ENCODE data around the gene TEDC1. TPM values are rescaled to one million over a fixed set of nuclear protein-coding genes. Genes with fewer than 3 reads are reported as not detected.

TEDC1 gene
- total and polyA plus RNA-seq, 2 donors from 2014 or later, result 6.9 to 13.2 TPM

GRCh38 chr14:105532735-105533141 lies 41.7 kb downstream of the TEDC1 start:
- no peaks in the 10 kb centered on the region for H3K27me3 ChIP-seq (ENCODE audit: control insufficient read depth, insufficient read depth, low read length)
- no peak overlapping the region for H3K4me3 ChIP-seq (ENCODE audit: low read length in 3 of 3)
- DNase-seq, result peak in 4 of 5 donors; percentile 38 to 69 (median 58)

DNA sequence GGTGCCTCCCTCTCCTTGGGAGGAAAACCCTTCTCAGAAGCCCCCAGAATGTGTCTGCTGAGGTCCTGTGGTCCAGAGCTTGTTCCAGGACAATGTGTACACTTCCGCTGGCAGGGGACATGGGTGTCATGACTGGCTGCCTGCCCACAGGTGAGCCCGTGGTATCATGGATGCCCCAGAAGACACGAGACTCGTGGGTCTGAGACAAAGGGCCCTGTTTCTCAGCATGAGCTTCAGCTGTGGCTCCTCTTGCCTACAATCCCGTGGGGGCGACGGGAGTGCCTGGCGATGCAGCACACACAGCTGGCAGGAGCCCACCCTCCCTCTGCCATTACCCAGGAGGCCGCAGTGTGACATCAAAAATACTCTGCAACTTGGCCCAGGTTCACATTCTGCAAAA lies 42.3 kb downstream of the TEDC1 start:
- Histone ChIP-seq H3K27ac (ENCODE audit: low read depth in 2 of 2, low read length in 2 of 2) (no peak overlapping the region), H3K9me3 (ENCODE audit: control insufficient read depth in 2 of 3, insufficient read depth in 1 of 3, low read length in 3 of 3) (no peaks in the 10 kb centered on the region), H3K4me3 (ENCODE audit: low read length in 3 of 3) (no peak overlapping the region), H3K36me3 (ENCODE audit: control insufficient read depth in 2 of 3, insufficient read depth in 3 of 3, low read length in 3 of 3) (no peaks in the 10 kb centered on the region), H3K4me1 (ENCODE audit: control insufficient read depth in 2 of 3, insufficient read depth in 2 of 3, low read depth in 1 of 3, low read length in 3 of 3) (peaks cover 0 to 8% (median 0%) of the 10 kb centered on the region in 3 donors), H3K27me3 (ENCODE audit: control insufficient read depth, insufficient read depth, low read length) (no peaks in the 10 kb centered on the region), H3K9ac (ENCODE audit: low read length in 3 of 3) (no peak overlapping the region)
- TF ChIP-seq CTCF (IDR thresholded peaks at IDR 0.05; ENCODE audit: borderline replicate concordance, extremely low read depth, insufficient read depth), result no peak
- FAIRE-seq (no peak), DNase-seq (no peak)
- intact Hi-C loops (cut with DNase I), result no loop called here

More at GRCh38 chr14:105532735-105533141, 41.7 kb downstream of the TEDC1 start:
- H3K27ac ChIP-seq (ENCODE audit: low read depth in 2 of 2, low read length in 2 of 2), result no peak overlapping the region
- TF ChIP-seq CTCF (IDR thresholded peaks at IDR 0.05; ENCODE audit: borderline replicate concordance, extremely low read depth, insufficient read depth), result no peak
- intact Hi-C loops (cut with DNase I), result no loop called here
- peaks cover 0 to 10% (median 0%) of the 10 kb centered on the region in 3 donors for H3K4me1 ChIP-seq (ENCODE audit: control insufficient read depth in 2 of 3, insufficient read depth in 2 of 3, low read depth in 1 of 3, low read length in 3 of 3)
- no peak for FAIRE-seq
- H3K36me3 ChIP-seq (ENCODE audit: control insufficient read depth in 2 of 3, insufficient read depth in 3 of 3, low read length in 3 of 3), result no peaks in the 10 kb centered on the region
- H3K9ac ChIP-seq (ENCODE audit: low read length in 3 of 3), result no peak overlapping the region
- no peaks in the 10 kb centered on the region for H3K9me3 ChIP-seq (ENCODE audit: control insufficient read depth in 2 of 3, insufficient read depth in 1 of 3, low read length in 3 of 3)

- FAIRE-seq, result no peak
- no peak overlapping the region for H3K4me3 ChIP-seq (ENCODE audit: low read length in 3 of 3)
- no peak for TF ChIP-seq CTCF (IDR thresholded peaks at IDR 0.05; ENCODE audit: borderline replicate concordance, extremely low read depth, insufficient read depth)
- no peak for DNase-seq
- peaks cover 0 to 4% (median 0%) of the 10 kb centered on the region in 3 donors for H3K4me1 ChIP-seq (ENCODE audit: control insufficient read depth in 2 of 3, insufficient read depth in 2 of 3, low read depth in 1 of 3, low read length in 3 of 3)
- no peak overlapping the region for H3K9ac ChIP-seq (ENCODE audit: low read length in 3 of 3)
- H3K27ac ChIP-seq (ENCODE audit: low read depth in 2 of 2, low read length in 2 of 2), result no peak overlapping the region
- intact Hi-C loops (cut with DNase I), result no loop called here
- H3K9me3 ChIP-seq (ENCODE audit: control insufficient read depth in 2 of 3, insufficient read depth in 1 of 3, low read length in 3 of 3), result no peaks in the 10 kb centered on the region
- no peaks in the 10 kb centered on the region for H3K36me3 ChIP-seq (ENCODE audit: control insufficient read depth in 2 of 3, insufficient read depth in 3 of 3, low read length in 3 of 3)
- no peaks in the 10 kb centered on the region for H3K27me3 ChIP-seq (ENCODE audit: control insufficient read depth, insufficient read depth, low read length)
Observed at GRCh38 chr14:105533811-105534498, 42.9 kb downstream of the TEDC1 start.

All from kidney (tissue), 14 donors.